Hepatocyte (in vitro differentiated cells): ENCODE measurements around the gene ELL2.

Experiments used
- CTCF ChIP-seq: fragments of 200-600 bp; sonication (generic); IDR thresholded peaks from 2 replicates; pipeline ENCODE4 v1.5.1; 2016; ENCODE audit warnings: antibody characterized with exemption, mild to moderate bottlenecking; ENCODE audit not compliant: poor library complexity
- EZH2 ChIP-seq: fragments of 200-600 bp; sonication (generic); IDR thresholded peaks from 2 replicates; pipeline ENCODE4 v1.6.1; 2016; ENCODE audit warnings: antibody characterized with exemption, mild to moderate bottlenecking, borderline replicate concordance
- EZH2phosphoT487 ChIP-seq: fragments of 200-600 bp; sonication (generic); IDR thresholded peaks from one replicate; pipeline ENCODE4 v1.6.1; 2018; ENCODE audit warnings: antibody characterized with exemption, mild to moderate bottlenecking, low read depth, moderate library complexity; ENCODE audit not compliant: unreplicated experiment, severe bottlenecking

- TF ChIP-seq EZH2phosphoT487: no peak
- no peak for TF ChIP-seq CTCF
- no peak for TF ChIP-seq EZH2
Observed at GRCh38 chr5:96004087-96004486, 42.4 kb upstream of the ELL2 start.
